BJ (cell line): ENCODE results near the gene ATF2. TPM values are rescaled to one million over a fixed set of nuclear protein-coding genes. Genes with fewer than 3 reads are reported as not detected.

ENCODE experiments used
- CTCF ChIA-PET: fragments of 350-600 bp; formaldehyde crosslinking; extraction: SDS; loops from one replicate; lab custom pipeline; 2021; ENCODE audit warnings: antibody characterized with exemption, inconsistent platforms; lab: Yijun Ruan, JAX
- POLR2A ChIA-PET: fragments of 300-600 bp; sonication (Branson Sonifier 250); formaldehyde crosslinking; extraction: SDS; loops from one replicate; lab custom pipeline; 2021; ENCODE audit warnings: antibody characterized with exemption; lab: Charles Lee
- DNase-seq: peaks from one replicate; pipeline ENCODE4 v3.0.0-alpha.2; 2011; ENCODE audit warnings: low read depth
- H3K27me3 ChIP-seq: 2 replicates; pipeline ENCODE4 v1.6.0; 2011; ENCODE audit warnings: low read length; ENCODE audit not compliant: control insufficient read depth, insufficient read depth
- H3K36me3 ChIP-seq: 2 replicates; pipeline ENCODE4 v1.5.1; 2011; ENCODE audit warnings: low read length; ENCODE audit not compliant: control insufficient read depth, insufficient read depth
- H3K4me3 ChIP-seq: 2 replicates; pipeline ENCODE4 v1.5.1; 2011; ENCODE audit warnings: low read depth, mild to moderate bottlenecking, control low read depth, low read length
- CTCF ChIP-seq: IDR thresholded peaks from 2 replicates; pipeline ENCODE4 v1.5.1; 2011; ENCODE audit warnings: low read depth, mild to moderate bottlenecking, control low read depth, inconsistent platforms, low read length, moderate library complexity; ENCODE audit not compliant: insufficient read depth
- polyA minus RNA-seq: library from RNA; depleted of rRNA, polyadenylated mRNA; stranded (reverse); fragments of >200 nt; gene quantifications from 2 replicates; pipeline ENCODE4 v1.2.3, GENCODE V29; 2011; rRNA and poly(A)+ RNA removed
- polyA plus RNA-seq: library from polyadenylated mRNA; depleted of rRNA; stranded (reverse); fragments of >200 nt; gene quantifications from 2 replicates; pipeline ENCODE4 v1.2.3, GENCODE V29; 2011; rRNA removed

Gene ATF2
- polyA plus RNA-seq (60.6 and 70.2 TPM in 2 replicates), polyA minus RNA-seq (58.3 and 91.6 TPM in 2 replicates)

- ChIA-PET POLR2A (no interaction called here), CTCF (interaction anchor here (0.7 kb wide), 1 partner anchor 137 kb away, joined by 3 read pairs; no protein-coding TSS in a partner anchor)
- peak within 1 kb of the TSS; percentile 100 for H3K4me3 ChIP-seq
- H3K27me3 ChIP-seq: no peaks in the 10 kb centered on the region
- no peak for TF ChIP-seq CTCF
- DNase-seq: peak; percentile 99
- H3K36me3 ChIP-seq: no peaks in the 10 kb centered on the region
Observed at GRCh38 chr2:175167792-175168563, at the start of gene ATF2. Gene ATF2, minus strand, starts transcription at chr2:175168203. Its CDS starts 31,760 bp downstream, at chr2:175136443.

- TF ChIP-seq CTCF: no peak
- no peak for DNase-seq
- no peaks in the 10 kb centered on the region for H3K27me3 ChIP-seq
- H3K4me3 ChIP-seq: no peak overlapping the region
- H3K36me3 ChIP-seq: no peaks in the 10 kb centered on the region
- CTCF ChIA-PET: interaction anchor here (1.2 kb wide), 1 partner anchor 519 kb away, joined by 3 read pairs; no protein-coding TSS in a partner anchor
- POLR2A ChIA-PET: no interaction called here
Observed at GRCh38 chr2:175207741-175208438, 39.9 kb upstream of the ATF2 start.

DNA sequence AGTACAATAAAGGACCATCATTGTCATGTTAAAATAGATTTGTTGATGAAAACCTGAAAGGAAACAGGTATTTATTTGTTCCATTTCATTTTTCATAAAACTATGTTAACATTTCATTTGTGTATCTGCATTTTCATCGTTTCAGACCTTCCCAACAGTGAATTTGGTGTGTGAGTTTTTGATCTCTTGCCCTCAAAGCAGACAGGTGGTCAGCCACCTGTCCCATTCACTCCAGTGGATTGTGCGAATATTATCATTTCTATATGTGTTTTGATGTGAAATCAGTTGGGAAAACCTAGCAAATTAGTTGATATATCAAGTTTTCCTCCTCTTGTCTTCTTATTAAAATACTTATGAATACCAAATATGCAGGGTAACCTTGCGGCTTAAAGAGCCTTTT is 38.9 kb upstream of the ATF2 start:
- DNase-seq: no peak
- Histone ChIP-seq H3K36me3 (no peaks in the 10 kb centered on the region), H3K27me3 (no peaks in the 10 kb centered on the region), H3K4me3 (no peak overlapping the region)
- ChIA-PET CTCF (no interaction called here), POLR2A (no interaction called here)
- TF ChIP-seq CTCF: no peak

GRCh38 chr2:175205523-175205922 is 37.5 kb upstream of the ATF2 start:
- H3K4me3 ChIP-seq: no peak overlapping the region
- POLR2A ChIA-PET: no interaction called here
- CTCF ChIA-PET: interaction anchor here (0.6 to 1.4 kb wide), 2 partner anchors 41 to 430 kb away, joined by 3 to 4 read pairs; no protein-coding TSS in a partner anchor
- no peaks in the 10 kb centered on the region for H3K36me3 ChIP-seq
- H3K27me3 ChIP-seq: peaks cover 2% of the 10 kb centered on the region; the same call in 1 of the 2 replicates
- DNase-seq: no peak
- no peak for TF ChIP-seq CTCF
